HCEC 1CT (cell line): ENCODE data around the gene NCCRP1.

Source experiments
- DNase-seq: peaks from one replicate; pipeline ENCODE4 v3.0.0-alpha.2; 2017

Gene NCCRP1

GRCh38 chr19:39181500-39182173 is 15.1 kb upstream of the NCCRP1 start:
- no peak for DNase-seq

DNA sequence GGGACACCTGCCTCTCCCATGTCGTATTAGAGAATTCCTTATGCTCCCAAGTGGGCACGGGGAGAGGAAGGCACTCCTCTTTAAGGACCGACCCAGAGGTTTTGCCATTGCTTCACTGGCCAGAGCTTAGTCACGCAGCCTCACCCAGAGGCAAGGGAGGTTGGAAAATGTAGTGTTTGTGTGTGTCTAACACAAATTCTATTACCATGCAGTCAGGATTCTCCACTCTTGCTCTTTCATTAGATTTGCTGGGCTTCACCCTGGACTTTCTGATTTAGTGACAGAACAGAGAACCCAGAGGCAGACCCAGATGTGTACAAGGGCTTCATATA is 14.6 kb upstream of the NCCRP1 start:
- DNase-seq, result no peak

- DNase-seq, result no peak
Observed at GRCh38 chr19:39183104-39183503, 13.7 kb upstream of the NCCRP1 start.

GRCh38 chr19:39186391-39186790 is 10.4 kb upstream of the NCCRP1 start:
- no peak for DNase-seq

GRCh38 chr19:39187552-39187943 is 9.2 kb upstream of the NCCRP1 start:
- DNase-seq, result no peak

DNA sequence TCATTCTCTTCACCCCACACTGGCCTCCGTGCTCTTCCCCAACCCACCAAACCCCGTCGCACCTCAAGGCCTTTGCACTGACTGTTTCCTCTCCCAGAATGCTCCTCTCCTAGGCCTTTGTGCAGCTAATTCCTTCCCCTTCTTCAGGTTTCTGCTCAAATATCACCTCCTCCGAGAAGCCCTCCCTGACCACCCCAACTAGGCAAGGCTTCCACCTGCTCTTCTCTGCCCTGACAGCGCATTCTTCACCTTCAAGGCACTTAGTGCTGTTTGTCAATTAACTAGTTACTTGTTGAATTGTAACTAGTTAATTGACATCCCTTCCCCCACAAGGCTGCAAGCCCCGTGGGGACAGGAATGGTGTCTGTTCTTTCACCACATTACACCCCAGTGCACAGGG is 7.8 kb upstream of the NCCRP1 start:
- no peak for DNase-seq

GRCh38 chr19:39190768-39191167 is 6.0 kb upstream of the NCCRP1 start:
- no peak for DNase-seq

DNA sequence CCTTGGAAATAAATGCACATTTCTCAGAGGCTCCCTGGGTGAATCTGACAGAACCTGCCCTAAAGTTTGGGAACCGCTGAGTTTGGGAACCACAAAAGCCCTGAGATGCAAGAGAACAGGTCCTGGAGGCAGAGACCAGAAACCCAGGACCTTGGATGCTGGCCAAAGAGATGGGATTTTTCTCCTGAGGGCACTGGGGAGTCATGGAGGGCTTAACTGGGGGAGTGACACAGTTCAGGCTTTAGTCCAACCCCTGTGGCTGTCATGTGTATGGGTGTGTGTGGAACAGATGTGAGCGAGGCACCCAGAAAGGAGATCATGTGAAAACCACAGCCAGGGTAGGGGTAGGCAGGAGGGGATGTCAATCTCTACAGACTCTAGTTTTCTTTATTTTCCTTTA is 3.9 kb upstream of the NCCRP1 start:
- no peak for DNase-seq

GRCh38 chr19:39193803-39194202 is 3.0 kb upstream of the NCCRP1 start:
- DNase-seq, result no peak

GRCh38 chr19:39194832-39195542 is 1.8 kb upstream of the NCCRP1 start:
- DNase-seq, result no peak

DNA sequence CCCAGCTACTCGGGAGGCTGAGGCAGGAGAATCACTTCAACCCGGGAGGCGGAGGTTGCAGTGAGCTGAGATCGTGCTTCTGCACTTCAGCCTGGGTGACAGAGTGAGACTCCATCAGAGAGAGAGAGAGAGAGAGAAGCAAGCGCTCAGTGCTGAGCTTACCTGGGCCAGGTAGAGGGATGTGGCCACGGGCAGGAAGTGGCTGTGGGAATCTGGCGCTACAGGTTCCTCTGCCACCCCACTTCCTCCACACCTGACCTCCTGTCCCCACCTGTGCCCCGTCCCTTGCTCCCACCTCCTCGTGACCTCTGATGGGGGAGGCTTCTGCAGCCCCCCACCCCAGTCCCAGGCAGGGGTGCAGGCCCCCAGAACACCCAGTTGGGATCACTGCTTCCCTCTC is 1.0 kb upstream of the NCCRP1 start:
- DNase-seq, result no peak

GRCh38 chr19:39196320-39196719 is 444 bp upstream of the NCCRP1 start:
- no peak for DNase-seq

- DNase-seq, result no peak
Observed at GRCh38 chr19:39197808-39198207, 1.0 kb downstream of the NCCRP1 start.

DNA sequence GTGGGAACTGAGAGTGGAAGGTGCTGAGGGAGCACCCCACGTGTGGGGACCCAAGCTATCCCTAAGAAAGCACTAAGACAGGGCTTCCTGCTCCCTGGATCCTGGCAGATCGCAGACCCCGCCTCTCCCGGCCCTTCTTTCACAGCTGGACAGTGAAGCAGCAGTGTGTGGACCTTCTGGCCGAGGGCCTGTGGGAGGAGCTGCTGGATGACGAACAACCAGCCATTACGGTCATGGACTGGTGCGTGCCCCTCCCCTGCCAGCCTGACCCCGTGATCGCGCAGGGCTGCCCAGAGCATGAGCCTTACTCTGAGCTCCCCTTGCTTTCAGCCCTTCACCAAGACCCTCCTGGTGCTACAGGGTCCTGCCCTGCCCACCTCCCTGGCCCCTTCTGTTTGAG is 2.3 kb downstream of the NCCRP1 start:
- peak; percentile 55 for DNase-seq

- DNase-seq, result no peak
Observed at GRCh38 chr19:39200066-39200802, 3.5 kb downstream of the NCCRP1 start.

- no peak for DNase-seq
Observed at GRCh38 chr19:39200803-39201115, 4.0 kb downstream of the NCCRP1 start.

- DNase-seq, result no peak
Observed at GRCh38 chr19:39202998-39203355, 6.2 kb downstream of the NCCRP1 start.

DNA sequence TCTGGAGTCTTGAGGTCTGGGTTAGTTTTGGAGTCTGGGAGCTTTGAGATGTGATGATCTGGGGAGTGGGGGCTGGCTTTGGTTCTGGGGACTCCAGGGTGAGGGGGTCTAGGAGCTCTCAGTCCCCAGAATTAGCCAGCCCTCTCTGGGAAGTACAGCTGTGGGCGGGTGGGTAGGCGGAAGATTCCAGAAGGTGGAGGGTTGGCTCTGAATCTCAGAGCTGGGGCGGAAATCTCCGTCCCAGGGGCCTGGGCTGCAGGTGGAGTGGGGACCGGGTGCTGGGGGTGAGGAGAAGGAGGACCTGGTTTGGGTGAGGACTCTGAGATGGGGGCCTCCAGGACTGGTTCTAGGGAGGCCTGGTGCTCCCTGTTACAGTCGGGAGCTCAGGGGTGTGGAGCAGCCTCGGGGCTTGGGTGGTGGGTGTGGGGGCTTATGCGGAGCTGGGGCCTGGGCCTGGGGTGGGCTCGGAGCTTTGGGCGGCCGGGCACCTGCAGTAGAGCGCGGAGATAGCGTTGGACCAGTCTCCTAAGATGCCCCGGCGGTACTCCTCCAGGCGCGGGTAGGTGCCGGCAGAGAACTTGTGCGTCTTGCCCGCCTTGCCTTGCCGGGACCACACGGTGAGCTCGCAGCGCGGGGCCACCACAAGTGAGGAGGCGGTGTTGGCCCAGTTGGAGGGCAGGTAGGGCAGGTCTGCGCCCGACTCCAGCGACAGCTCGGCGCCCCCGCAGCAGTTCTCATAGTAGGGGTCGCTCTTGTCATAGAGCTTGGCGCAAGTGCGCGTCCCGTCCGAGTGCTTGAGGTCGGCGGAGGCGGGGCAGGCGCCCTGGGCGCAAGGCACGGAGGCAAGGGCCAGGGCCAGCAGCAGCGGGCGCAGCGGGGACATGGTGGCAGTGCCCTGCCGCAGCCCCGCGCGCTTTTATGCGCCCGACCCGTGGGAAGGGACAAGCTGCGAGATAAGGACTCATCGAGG is 6.9 kb downstream of the NCCRP1 start, which contains the start of gene SYCN:
Gene SYCN, minus strand, starts transcription at position 892 of the 970 bp plus-strand sequence. Its CDS starts 9 bp downstream, at position 883.
- DNase-seq, result no peak

DNA sequence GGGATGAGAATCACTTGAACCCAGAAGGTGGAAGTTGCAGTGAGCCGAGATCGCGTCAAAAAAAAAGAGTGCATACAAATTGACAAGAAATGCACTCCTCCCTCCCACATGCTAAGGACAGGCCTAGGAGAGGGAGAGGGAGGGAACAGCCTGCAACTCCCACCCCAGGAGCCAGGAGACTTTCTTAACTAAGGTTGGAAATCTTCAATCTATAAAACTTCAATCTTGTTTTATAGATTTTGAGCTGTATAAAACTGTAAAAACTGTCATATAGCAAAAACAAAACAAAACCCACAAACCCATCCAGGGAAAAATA is 8.6 kb downstream of the NCCRP1 start:
- no peak for DNase-seq

GRCh38 chr19:39206122-39206521 is 9.4 kb downstream of the NCCRP1 start:
- DNase-seq, result no peak

DNA sequence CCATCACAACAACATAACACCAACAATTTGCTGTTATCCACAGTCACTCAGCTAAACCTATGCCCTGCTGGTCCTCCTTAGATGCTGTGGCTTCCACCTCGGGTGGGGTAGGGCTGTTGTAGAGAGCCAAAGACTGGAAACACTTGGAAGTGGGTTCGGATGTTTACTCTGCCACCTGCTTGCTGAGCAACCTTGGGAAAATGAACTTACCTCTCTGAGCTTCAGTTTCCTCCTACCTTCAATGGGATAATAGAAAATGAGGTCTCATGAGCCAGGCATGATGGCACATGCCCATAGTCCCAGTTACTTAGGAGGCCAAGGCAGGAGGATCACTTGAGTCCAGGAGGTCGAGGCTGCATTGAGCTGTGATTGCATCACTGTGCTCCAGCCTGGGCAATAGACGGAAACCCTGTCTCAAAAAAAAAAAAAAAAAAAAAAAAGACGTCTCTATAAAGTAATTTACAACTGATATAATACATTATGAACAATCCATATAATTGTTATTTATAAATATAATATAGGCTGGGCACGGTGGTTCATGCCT is 10.6 kb downstream of the NCCRP1 start:
- no peak for DNase-seq

- DNase-seq, result no peak
Observed at GRCh38 chr19:39208175-39208795, 11.5 kb downstream of the NCCRP1 start.

DNA sequence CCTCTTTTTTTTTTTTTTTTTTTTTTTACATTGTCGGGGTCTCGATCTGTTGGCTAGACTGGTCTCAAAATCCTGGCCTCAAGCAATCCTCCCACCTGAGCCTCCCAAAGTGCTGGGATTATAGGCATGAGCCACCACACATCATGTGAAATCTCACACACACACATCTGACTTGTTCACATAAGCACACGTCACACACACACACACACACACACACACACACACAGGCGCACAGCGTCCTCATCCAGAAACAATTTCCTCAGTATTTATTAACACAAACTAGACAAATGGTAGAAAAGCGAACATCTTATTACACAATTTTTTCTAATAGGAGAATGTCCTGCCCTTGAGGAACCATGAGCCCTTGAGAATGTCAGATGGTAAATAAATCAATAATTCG is 12.4 kb downstream of the NCCRP1 start:
- DNase-seq, result no peak
